NB4 (cell line): ENCODE results near the gene SETDB2.

Source experiments
- CTCF ChIP-seq: IDR thresholded peaks from one replicate; pipeline ENCODE4 v1.5.1; 2012; ENCODE audit warnings: low read depth, low read length
- POLR2A ChIP-seq: IDR thresholded peaks from 2 replicates; pipeline ENCODE4 v1.6.1; 2011; ENCODE audit warnings: mild to moderate bottlenecking; ENCODE audit not compliant: insufficient read length; ENCODE audit errors: extremely low read depth

GRCh38 chr13:49457221-49457620 lies 13.1 kb downstream of the SETDB2 start:
- TF ChIP-seq CTCF (no peak), POLR2A (no peak)
